NCI-H2107 (cell line): ENCODE measurements around the gene IL32.
"Not testable (repeated sequence)": the region's sequence is repeated elsewhere in the genome, so short reads cannot be mapped to it uniquely, and the experiment has no call there.

Source experiments
- DNase-seq: peaks from one replicate; lab custom pipeline; 2025; lab: John Stamatoyannopoulos, UW

IL32 gene

GRCh38 chr16:3070608-3071111 lies 5.2 kb downstream of the IL32 start:
- DNase-seq, result no peak

DNA sequence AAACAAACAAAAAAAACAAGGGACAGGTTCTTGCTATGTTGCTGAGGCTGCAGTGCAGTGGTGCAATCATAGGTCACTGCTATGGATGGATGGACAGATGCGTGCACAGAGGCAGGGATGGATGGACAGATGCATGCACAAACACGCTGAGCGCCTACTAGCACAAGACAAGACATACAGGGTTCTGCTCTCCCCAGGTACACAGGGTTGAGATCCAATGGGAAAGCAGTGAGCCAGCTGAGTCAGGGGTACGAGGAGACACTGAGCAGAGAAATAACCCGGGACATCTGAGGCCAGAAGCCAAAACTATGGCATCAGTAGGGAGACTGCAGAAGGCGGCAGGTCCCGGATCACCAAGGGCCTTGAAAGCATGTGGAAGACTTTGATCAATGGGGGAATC lies 6.2 kb downstream of the IL32 start:
- DNase-seq, result no peak

- not testable (repeated sequence) for DNase-seq
Measured at GRCh38 chr16:3072148-3072547, 6.7 kb downstream of the IL32 start.

DNA sequence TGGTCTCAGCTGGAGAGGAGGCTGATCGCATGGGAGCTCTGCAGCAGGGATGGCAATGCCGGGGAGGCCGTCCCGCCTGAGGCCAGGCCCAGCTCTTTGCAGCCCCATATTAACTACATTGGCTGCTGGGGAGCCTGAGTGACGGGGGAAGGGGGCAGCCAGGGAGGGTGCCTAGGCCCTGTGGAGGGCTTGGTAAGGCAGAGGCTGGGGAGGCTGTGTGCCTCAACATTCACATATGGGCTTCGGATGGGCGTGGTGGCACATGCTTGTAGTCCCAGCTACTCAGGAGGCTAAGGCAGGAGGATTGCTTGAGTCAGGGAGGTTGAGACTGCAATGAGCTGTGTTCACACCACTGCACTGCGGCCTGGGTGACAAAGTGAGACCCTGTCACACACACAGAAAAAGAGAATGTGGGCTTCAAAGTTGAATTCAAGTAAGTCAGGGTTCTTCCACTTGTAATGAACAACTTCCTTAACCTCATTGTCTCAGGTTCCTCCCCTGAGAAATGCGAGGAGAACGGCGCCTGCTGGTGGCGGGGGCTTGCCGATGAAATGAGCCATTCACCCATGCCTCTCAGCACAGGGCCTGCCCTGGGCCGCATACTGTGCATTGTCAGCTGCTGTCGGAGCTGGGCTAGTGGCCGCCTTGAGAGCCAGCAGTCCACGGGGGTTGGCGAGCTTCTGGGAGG lies 7.3 kb downstream of the IL32 start:
- DNase-seq, result not testable (repeated sequence)

- DNase-seq, result no peak
Measured at GRCh38 chr16:3073448-3073847, 8.0 kb downstream of the IL32 start.

DNA sequence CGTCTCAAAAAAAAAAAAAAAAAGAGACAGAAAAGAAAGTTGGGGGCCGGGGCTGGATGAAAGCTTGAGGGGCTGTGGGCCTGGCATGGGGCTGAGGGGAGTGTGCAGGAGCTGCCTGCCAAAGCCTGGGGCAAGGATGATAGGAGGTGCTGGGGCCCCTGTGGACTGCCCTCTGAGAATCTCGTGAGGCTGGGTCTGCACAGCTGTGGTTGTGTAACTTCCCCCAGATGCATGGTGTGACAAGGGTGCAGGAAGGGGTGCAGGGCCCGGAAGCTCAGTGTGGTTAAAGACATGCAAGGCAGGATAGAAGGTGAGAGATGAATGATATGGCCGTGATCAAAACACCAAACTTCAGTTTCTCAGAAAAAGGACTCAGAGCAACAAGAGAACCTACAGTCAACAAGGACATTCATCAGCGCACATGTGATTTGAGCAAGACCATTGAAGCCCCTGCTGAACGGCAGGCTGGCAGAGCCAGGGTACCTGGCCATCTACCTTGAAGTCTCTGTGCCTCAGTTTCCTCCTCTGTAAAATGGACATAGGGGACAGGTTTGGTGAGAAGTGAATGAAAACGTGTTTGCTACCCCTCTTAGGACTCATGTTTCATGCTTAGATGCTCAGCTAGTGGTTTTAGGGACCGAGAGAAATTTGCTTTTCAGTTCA lies 9.6 kb downstream of the IL32 start:
- no peak for DNase-seq

DNA sequence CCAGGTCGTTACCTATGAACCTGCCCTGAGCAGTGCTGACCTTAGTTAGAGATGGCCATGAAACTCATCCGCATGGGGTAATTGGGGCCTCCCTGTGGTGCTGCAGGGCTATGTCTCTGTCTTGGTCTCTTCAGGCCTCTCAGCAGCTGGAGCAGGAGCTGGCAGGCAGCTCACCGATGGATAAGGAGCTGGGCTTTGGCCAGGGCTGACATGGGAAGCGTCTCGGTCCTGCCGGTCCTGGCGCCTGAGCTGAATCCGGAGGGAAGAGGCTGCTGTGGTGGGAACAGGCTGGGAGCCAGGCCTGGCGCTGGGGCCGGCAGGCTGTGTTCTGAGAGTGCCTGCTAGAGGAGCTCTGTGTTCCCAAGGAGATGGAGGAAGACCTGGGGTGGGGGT lies 10.1 kb downstream of the IL32 start:
- no peak for DNase-seq

- not testable (repeated sequence) for DNase-seq
Measured at GRCh38 chr16:3075946-3076345, 10.5 kb downstream of the IL32 start.

GRCh38 chr16:3076577-3076976 lies 11.1 kb downstream of the IL32 start:
- DNase-seq, result no peak

- DNase-seq, result no peak
Measured at GRCh38 chr16:3080024-3080423, 14.6 kb downstream of the IL32 start.

DNA sequence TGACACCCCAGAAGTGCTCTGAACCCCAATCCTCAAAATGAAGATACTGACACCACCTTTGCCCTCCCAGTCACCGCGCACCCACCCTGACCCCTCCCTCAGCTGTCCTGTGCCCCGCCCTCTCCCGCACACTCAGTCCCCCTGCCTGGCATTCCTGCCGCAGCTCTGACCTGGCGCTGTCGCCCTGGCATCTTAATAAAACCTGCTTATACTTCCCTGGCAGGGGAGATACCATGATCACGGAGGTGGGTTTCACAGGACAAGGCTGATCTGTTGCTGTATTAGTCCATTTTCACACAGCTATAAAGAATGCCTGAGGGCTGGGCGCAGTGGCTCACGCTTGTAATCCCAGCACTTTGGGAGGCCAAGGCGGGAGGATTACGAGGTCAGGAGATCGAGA lies 16.5 kb downstream of the IL32 start:
- DNase-seq, result not testable (repeated sequence)

GRCh38 chr16:3083408-3083807 lies 18.0 kb downstream of the IL32 start:
- DNase-seq, result not testable (repeated sequence)

GRCh38 chr16:3084491-3084890 lies 19.1 kb downstream of the IL32 start:
- no peak for DNase-seq

GRCh38 chr16:3084969-3085670 lies 19.7 kb downstream of the IL32 start:
- no peak for DNase-seq

- DNase-seq, result no peak
Measured at GRCh38 chr16:3085868-3086595, 20.6 kb downstream of the IL32 start.

- no peak for DNase-seq
Measured at GRCh38 chr16:3086596-3087242, 21.3 kb downstream of the IL32 start.

GRCh38 chr16:3087243-3088235 lies 22.1 kb downstream of the IL32 start:
- no peak for DNase-seq

GRCh38 chr16:3088450-3088849 lies 23.0 kb downstream of the IL32 start:
- DNase-seq, result no peak

- no peak for DNase-seq
Measured at GRCh38 chr16:3088925-3089716, 23.7 kb downstream of the IL32 start.
